GM12891 (cell line): ENCODE results near the gene ITSN1.
"Not testable (repeated sequence)": the region's sequence is repeated elsewhere in the genome, so short reads cannot be mapped to it uniquely, and the experiment has no call there.

ENCODE experiments used
- DNase-seq: peaks from one replicate; pipeline ENCODE4 v3.0.0; 2011; ENCODE audit warnings: low spot score; ENCODE audit not compliant: insufficient read length
- FAIRE-seq: peaks from 2 replicates; lab custom pipeline; 2011; peaks lifted over from hg19 to GRCh38; lab: Jason Lieb, UNC
- PAX5 ChIP-seq: IDR thresholded peaks from 2 replicates; pipeline ENCODE4 v1.6.1; 2011; ENCODE audit warnings: low read length, moderate library complexity, mild to moderate bottlenecking; ENCODE audit not compliant: insufficient read depth, severe bottlenecking
- POLR2A ChIP-seq: IDR thresholded peaks from 2 replicates; pipeline ENCODE4 v1.6.1; 2011; ENCODE audit warnings: low read depth, low read length, control low read depth
- POLR2AphosphoS5 ChIP-seq: IDR thresholded peaks from 2 replicates; pipeline ENCODE4 v1.6.1; 2011; ENCODE audit warnings: low read depth, low read length, control low read depth
- POU2F2 ChIP-seq: IDR thresholded peaks from 2 replicates; pipeline ENCODE4 v1.6.1; 2011; ENCODE audit warnings: low read depth, mild to moderate bottlenecking, control low read depth, low read length, moderate library complexity
- SPI1 ChIP-seq: IDR thresholded peaks from 2 replicates; pipeline ENCODE4 v1.6.1; 2011; ENCODE audit warnings: low read depth, low read length, control low read depth
- TAF1 ChIP-seq: IDR thresholded peaks from 2 replicates; pipeline ENCODE4 v1.6.1; 2011; ENCODE audit warnings: low read depth, low read length, control low read depth

Gene ITSN1

GRCh38 chr21:33661146-33661545, 18.8 kb downstream of the ITSN1 start:
- no peak for DNase-seq

DNA sequence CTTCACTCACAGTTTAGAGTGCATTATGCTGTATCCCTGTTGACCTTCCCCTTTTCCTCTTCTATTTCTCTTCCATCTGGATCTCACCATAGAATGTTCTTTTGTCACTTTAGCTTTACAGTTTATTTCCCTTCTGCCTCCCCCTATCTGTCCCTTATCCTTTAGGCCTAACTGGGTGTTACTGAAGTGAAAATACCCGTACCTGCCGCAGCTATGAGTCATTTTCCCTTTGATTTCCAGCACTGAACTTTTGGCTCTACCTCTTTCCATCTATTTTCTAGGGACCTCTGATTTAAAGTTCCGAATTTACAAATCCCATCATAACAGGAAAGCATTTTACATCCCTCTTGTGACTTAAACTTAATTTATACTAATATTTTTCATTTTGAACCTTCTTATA, 19.7 kb downstream of the ITSN1 start:
- DNase-seq = no peak
- TF ChIP-seq POU2F2 = no peak
- TF ChIP-seq PAX5 = no peak
- FAIRE-seq = no peak

More at GRCh38 chr21:33661146-33661545, 18.8 kb downstream of the ITSN1 start:
- no peak for FAIRE-seq
- TF ChIP-seq TAF1 = no peak
- no peak for TF ChIP-seq PAX5

DNA sequence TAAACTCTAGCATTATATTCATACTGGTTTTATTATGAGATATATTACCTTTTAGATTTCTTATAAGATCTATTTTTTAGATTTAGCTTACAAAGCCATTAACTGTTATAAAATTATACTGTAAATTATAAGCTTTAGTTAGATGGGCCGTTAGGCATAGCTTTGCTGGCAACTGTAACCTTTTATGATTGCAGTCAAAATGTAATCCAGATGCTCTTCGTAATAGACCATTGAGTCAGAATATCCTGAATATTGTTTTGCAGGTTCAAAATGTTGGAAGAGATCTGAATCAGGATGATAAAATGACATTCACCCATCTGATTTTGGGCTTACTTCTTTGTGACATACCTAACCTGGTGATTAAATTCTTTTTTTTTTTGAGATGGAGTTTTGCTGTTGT, 20.9 kb downstream of the ITSN1 start:
- no peak for DNase-seq
- no peak for FAIRE-seq
- no peak for TF ChIP-seq TAF1
- TF ChIP-seq PAX5 = no peak
- TF ChIP-seq POLR2AphosphoS5 = no peak
- no peak for TF ChIP-seq POLR2A
- no peak for TF ChIP-seq SPI1
- TF ChIP-seq POU2F2 = no peak

- no peak for FAIRE-seq
- no peak for TF ChIP-seq POLR2AphosphoS5
- TF ChIP-seq POLR2A = no peak
- no peak for TF ChIP-seq POU2F2
- no peak for TF ChIP-seq SPI1
- TF ChIP-seq PAX5 = no peak
- TF ChIP-seq TAF1 = no peak
- no peak for DNase-seq
These were observed 21.8 kb downstream of the ITSN1 start for GRCh38 chr21:33664135-33664534.

GRCh38 chr21:33666153-33666552, 23.9 kb downstream of the ITSN1 start:
- TF ChIP-seq POLR2A = no peak
- no peak for TF ChIP-seq POU2F2
- TF ChIP-seq TAF1 = no peak
- TF ChIP-seq POLR2AphosphoS5 = no peak
- no peak for TF ChIP-seq SPI1
- no peak for TF ChIP-seq PAX5
- no peak for FAIRE-seq
- no peak for DNase-seq

- TF ChIP-seq PAX5 (no peak), POU2F2 (no peak), POLR2A (no peak), TAF1 (no peak), SPI1 (no peak), POLR2AphosphoS5 (no peak)
- FAIRE-seq = no peak
- DNase-seq = no peak
These were observed 25.3 kb downstream of the ITSN1 start for GRCh38 chr21:33667636-33668035.

- TF ChIP-seq POU2F2 (no peak), POLR2A (no peak), TAF1 (no peak), POLR2AphosphoS5 (no peak)
- FAIRE-seq (no peak), DNase-seq (no peak)
These were observed 25.9 kb downstream of the ITSN1 start for GRCh38 chr21:33668180-33668579.

GRCh38 chr21:33668620-33669019, 26.3 kb downstream of the ITSN1 start:
- FAIRE-seq (no peak), DNase-seq (no peak)
- TF ChIP-seq PAX5 (no peak), POU2F2 (no peak), POLR2A (no peak), POLR2AphosphoS5 (no peak), SPI1 (no peak), TAF1 (no peak)

- DNase-seq (no peak), FAIRE-seq (no peak)
- TF ChIP-seq TAF1 = no peak
These were observed 28.0 kb downstream of the ITSN1 start for GRCh38 chr21:33670076-33670978.

DNA sequence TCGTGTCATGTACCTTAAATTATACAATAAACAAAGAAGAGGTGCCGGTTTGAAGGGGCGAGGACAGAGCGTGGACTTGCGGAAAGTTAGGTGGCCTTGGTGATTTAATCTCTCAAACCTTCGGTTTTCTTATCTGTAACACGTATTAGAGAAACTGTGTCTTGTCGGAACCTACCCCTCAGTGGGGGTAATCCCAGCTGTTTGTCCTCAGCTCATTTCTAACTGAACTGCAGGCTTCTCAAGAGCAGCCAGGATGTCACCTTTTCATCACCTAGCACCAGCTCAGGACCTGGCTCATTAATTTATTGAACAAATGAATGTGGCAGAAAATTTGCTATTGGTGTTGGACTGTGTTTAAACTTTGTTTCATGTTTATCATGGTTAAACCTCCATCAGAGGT, 31.2 kb downstream of the ITSN1 start:
- FAIRE-seq = no peak
- TF ChIP-seq POLR2A (no peak), SPI1 (no peak), POLR2AphosphoS5 (no peak), POU2F2 (no peak), TAF1 (no peak), PAX5 (no peak)
- no peak for DNase-seq

- no peak for FAIRE-seq
- DNase-seq = no peak
These were observed 31.9 kb downstream of the ITSN1 start for GRCh38 chr21:33674226-33674625.

DNA sequence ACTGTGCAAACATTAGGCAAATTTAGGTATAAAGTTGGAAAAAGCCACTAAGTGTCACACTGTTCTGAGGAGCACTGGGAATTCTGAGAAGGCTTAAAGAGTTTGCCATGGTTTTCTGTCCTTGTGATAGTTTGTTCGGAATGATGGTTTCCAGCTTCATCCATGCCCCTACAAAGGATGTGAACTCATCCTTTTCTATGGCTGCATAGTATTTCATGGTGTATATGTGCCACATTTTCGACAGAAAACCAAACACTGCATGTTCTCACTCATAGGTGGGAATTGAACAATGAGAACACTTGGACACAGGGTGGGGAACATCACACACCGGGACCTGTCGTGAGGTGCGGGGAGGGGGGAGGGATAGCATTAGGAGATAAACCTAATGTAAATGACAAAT, 34.4 kb downstream of the ITSN1 start:
- DNase-seq, FAIRE-seq: not testable (repeated sequence)

More at GRCh38 chr21:33674226-33674625, 31.9 kb downstream of the ITSN1 start:
- TF ChIP-seq POLR2A (no peak), POLR2AphosphoS5 (no peak), SPI1 (no peak), POU2F2 (no peak), TAF1 (no peak), PAX5 (no peak)
